BJ (cell line): Measurements from ENCODE around the gene C1QBP. TPM values are rescaled to one million over a fixed set of nuclear protein-coding genes. Genes with fewer than 3 reads are reported as not detected.

ENCODE experiments used
- CTCF ChIA-PET: fragments of 350-600 bp; formaldehyde crosslinking; extraction: SDS; loops from one replicate; lab custom pipeline; 2021; ENCODE audit warnings: antibody characterized with exemption, inconsistent platforms; lab: Yijun Ruan, JAX
- POLR2A ChIA-PET: fragments of 300-600 bp; sonication (Branson Sonifier 250); formaldehyde crosslinking; extraction: SDS; loops from one replicate; lab custom pipeline; 2021; ENCODE audit warnings: antibody characterized with exemption; lab: Charles Lee
- DNase-seq: peaks from one replicate; pipeline ENCODE4 v3.0.0-alpha.2; 2011; ENCODE audit warnings: low read depth
- H3K27me3 ChIP-seq: 2 replicates; pipeline ENCODE4 v1.6.0; 2011; ENCODE audit warnings: low read length; ENCODE audit not compliant: control insufficient read depth, insufficient read depth
- H3K36me3 ChIP-seq: 2 replicates; pipeline ENCODE4 v1.5.1; 2011; ENCODE audit warnings: low read length; ENCODE audit not compliant: control insufficient read depth, insufficient read depth
- H3K4me3 ChIP-seq: 2 replicates; pipeline ENCODE4 v1.5.1; 2011; ENCODE audit warnings: low read depth, mild to moderate bottlenecking, control low read depth, low read length
- CTCF ChIP-seq: IDR thresholded peaks from 2 replicates; pipeline ENCODE4 v1.5.1; 2011; ENCODE audit warnings: low read depth, mild to moderate bottlenecking, control low read depth, inconsistent platforms, low read length, moderate library complexity; ENCODE audit not compliant: insufficient read depth
- polyA plus RNA-seq: library from polyadenylated mRNA; depleted of rRNA; stranded (reverse); fragments of >200 nt; gene quantifications from 2 replicates; pipeline ENCODE4 v1.2.3, GENCODE V29; 2011

C1QBP gene
- polyA plus RNA-seq, 1 experiment = 63.8 TPM

GRCh38 chr17:5468075-5468473 is 29.1 kb upstream of the C1QBP start:
- Histone ChIP-seq H3K4me3 (peak overlapping the region; percentile 93), H3K27me3 (no peaks in the 10 kb centered on the region), H3K36me3 (no peaks in the 10 kb centered on the region)
- TF ChIP-seq CTCF = no peak
- ChIA-PET POLR2A (no interaction called here), CTCF (interaction anchor here (2.7 kb wide), 1 partner anchor 30 kb away, joined by 13 read pairs; the partner anchor contains the start of gene C1QBP)
- DNase-seq = no peak

GRCh38 chr17:5467416-5467815 is 28.5 kb upstream of the C1QBP start:
- DNase-seq = no peak
- no peaks in the 10 kb centered on the region for H3K36me3 ChIP-seq
- peak overlapping the region; percentile 93 for H3K4me3 ChIP-seq
- CTCF ChIA-PET = interaction anchor here (1.6 to 2.7 kb wide), 2 partner anchors 29 to 968 kb away, joined by 3 to 13 read pairs; partner anchors contain the start of gene C1QBP
- POLR2A ChIA-PET = no interaction called here
- H3K27me3 ChIP-seq = no peaks in the 10 kb centered on the region
- TF ChIP-seq CTCF = no peak

GRCh38 chr17:5466295-5466694 is 27.3 kb upstream of the C1QBP start:
- Histone ChIP-seq H3K27me3 (no peaks in the 10 kb centered on the region), H3K36me3 (no peaks in the 10 kb centered on the region), H3K4me3 (no peak overlapping the region)
- ChIA-PET CTCF (interaction anchor here (1.6 to 2.7 kb wide), 2 partner anchors 28 to 970 kb away, joined by 3 to 13 read pairs; partner anchors contain the start of gene C1QBP), POLR2A (no interaction called here)
- TF ChIP-seq CTCF = no peak
- no peak for DNase-seq

GRCh38 chr17:5464717-5465507 is 26.0 kb upstream of the C1QBP start:
- no peak for DNase-seq
- CTCF ChIA-PET = interaction anchor here (0.8 to 3.5 kb wide), 3 partner anchors 14 to 61 kb away, joined by 3 to 16 read pairs (median 3); partner anchors contain the start of gene C1QBP
- 0 out of 2 replicates have a peak, but pooled peaks cover 2% of the 10 kb centered on the region for H3K36me3 ChIP-seq
- H3K27me3 ChIP-seq = no peaks in the 10 kb centered on the region
- no peak overlapping the region for H3K4me3 ChIP-seq
- POLR2A ChIA-PET = no interaction called here
- no peak for TF ChIP-seq CTCF

GRCh38 chr17:5446786-5447185 is 7.8 kb upstream of the C1QBP start:
- TF ChIP-seq CTCF = no peak
- H3K27me3 ChIP-seq = no peaks in the 10 kb centered on the region
- DNase-seq = no peak
- ChIA-PET CTCF (interaction anchor here (3.2 kb wide), 1 partner anchor 8 kb away, joined by 20 read pairs; the partner anchor contains the start of gene C1QBP), POLR2A (no interaction called here)
- no peak overlapping the region for H3K4me3 ChIP-seq
- peaks cover 14% of the 10 kb centered on the region for H3K36me3 ChIP-seq
